GM21367 (cell line): ENCODE measurements around the gene CLEC11A.
"Not testable (repeated sequence)": the region's sequence is repeated elsewhere in the genome, so short reads cannot be mapped to it uniquely, and the experiment has no call there.

Source experiments
- ATAC-seq: cut with Tn5 transposase; IDR thresholded peaks from one replicate; pipeline ENCODE4 v1.9.1; 2021; ENCODE audit not compliant: unreplicated experiment

Gene CLEC11A

GRCh38 chr19:50753879-50754278, 30.7 kb downstream of the CLEC11A start:
- no peak for ATAC-seq

GRCh38 chr19:50756244-50756643, 33.1 kb downstream of the CLEC11A start:
- not testable (repeated sequence) for ATAC-seq

- ATAC-seq = not testable (repeated sequence)
Measured at GRCh38 chr19:50757624-50758023, 34.5 kb downstream of the CLEC11A start.

GRCh38 chr19:50759076-50759475, 35.9 kb downstream of the CLEC11A start:
- not testable (repeated sequence) for ATAC-seq

GRCh38 chr19:50759886-50760285, 36.7 kb downstream of the CLEC11A start:
- ATAC-seq = no peak

GRCh38 chr19:50761501-50761900, 38.3 kb downstream of the CLEC11A start:
- not testable (repeated sequence) for ATAC-seq

- not testable (repeated sequence) for ATAC-seq
Measured at GRCh38 chr19:50763521-50763920, 40.4 kb downstream of the CLEC11A start.

GRCh38 chr19:50764409-50764808, 41.2 kb downstream of the CLEC11A start:
- ATAC-seq = no peak

GRCh38 chr19:50766746-50767145, 43.6 kb downstream of the CLEC11A start:
- ATAC-seq = not testable (repeated sequence)

GRCh38 chr19:50767263-50767662, 44.1 kb downstream of the CLEC11A start:
- ATAC-seq = not testable (repeated sequence)

- ATAC-seq = no peak
Measured at GRCh38 chr19:50768277-50768676, 45.1 kb downstream of the CLEC11A start.

- not testable (repeated sequence) for ATAC-seq
Measured at GRCh38 chr19:50770164-50770563, 47.0 kb downstream of the CLEC11A start, which contains the start of gene GPR32. Gene GPR32, plus strand, starts transcription at chr19:50770464. Its CDS starts 137 bp downstream, at chr19:50770601.

GRCh38 chr19:50770888-50771287, 47.7 kb downstream of the CLEC11A start:
- no peak for ATAC-seq

GRCh38 chr19:50772476-50772875, 49.3 kb downstream of the CLEC11A start:
- ATAC-seq = no peak

- not testable (repeated sequence) for ATAC-seq
Measured at GRCh38 chr19:50772912-50773311, 49.7 kb downstream of the CLEC11A start.

- not testable (repeated sequence) for ATAC-seq
Measured at GRCh38 chr19:50773454-50773853, 50.3 kb downstream of the CLEC11A start.
